Progenitor cell of endocrine pancreas (in vitro differentiated cells): Measurements from ENCODE around the gene HCST. TPM values are rescaled to one million over a fixed set of nuclear protein-coding genes. Genes with fewer than 3 reads are reported as not detected.

Experiments used
- DNase-seq: peaks from one replicate; pipeline ENCODE4 v3.0.0; 2021; ENCODE audit warnings: low spot score; ENCODE audit not compliant: unreplicated experiment
- H3K27ac Mint-ChIP-seq: 2 replicates; pipeline ENCODE4 v1.8.0; 2021; ENCODE audit warnings: mild to moderate bottlenecking, moderate library complexity, mixed read lengths
- H3K27me3 Mint-ChIP-seq: 2 replicates; pipeline ENCODE4 v1.8.0; 2021; ENCODE audit warnings: mixed read lengths
- H3K36me3 Mint-ChIP-seq: 2 replicates; pipeline ENCODE4 v1.8.0; 2022; ENCODE audit warnings: mixed read lengths; ENCODE audit not compliant: insufficient read depth
- H3K4me1 Mint-ChIP-seq: 2 replicates; pipeline ENCODE4 v1.8.0; 2021; ENCODE audit warnings: low read depth, mixed read lengths
- H3K4me3 Mint-ChIP-seq: 2 replicates; pipeline ENCODE4 v1.8.0; 2021; ENCODE audit warnings: low read depth, mild to moderate bottlenecking, moderate library complexity, mixed read lengths
- H3K9me3 Mint-ChIP-seq: 2 replicates; pipeline ENCODE4 v1.8.0; 2021; ENCODE audit warnings: low read depth, mixed read lengths
- CTCF ChIP-seq: fragments of 200-600 bp; sonication (generic); IDR thresholded peaks from one replicate; pipeline ENCODE4 v1.5.0; 2021; ENCODE audit warnings: antibody characterized with exemption, mild to moderate bottlenecking; ENCODE audit not compliant: unreplicated experiment
- total RNA-seq: library from RNA; stranded (reverse); gene quantifications from 2 replicates; pipeline ENCODE4 v1.2.1, GENCODE V29; 2021

Gene HCST
- total RNA-seq, 1 donor from 2014 or later = not detected

GRCh38 chr19:35895911-35896642 is 6.3 kb upstream of the HCST start:
- Mint-ChIP-seq H3K9me3 (no peaks in the 10 kb centered on the region), H3K36me3 (no peaks in the 10 kb centered on the region), H3K27me3 (no peaks in the 10 kb centered on the region), H3K4me3 (no peak overlapping the region), H3K4me1 (peaks cover 5% of the 10 kb centered on the region), H3K27ac (no peak overlapping the region)
- TF ChIP-seq CTCF = no peak
- no peak for DNase-seq

GRCh38 chr19:35896643-35897040 is 5.7 kb upstream of the HCST start:
- Mint-ChIP-seq H3K4me1 (peaks cover 6% of the 10 kb centered on the region), H3K27ac (no peak overlapping the region), H3K36me3 (no peaks in the 10 kb centered on the region), H3K27me3 (peaks cover under 1% of the 10 kb centered on the region), H3K4me3 (no peak overlapping the region), H3K9me3 (no peaks in the 10 kb centered on the region)
- no peak for TF ChIP-seq CTCF
- no peak for DNase-seq

GRCh38 chr19:35897706-35898451 is 4.5 kb upstream of the HCST start:
- Mint-ChIP-seq H3K27me3 (peaks cover 13% of the 10 kb centered on the region), H3K4me3 (peak overlapping the region; percentile 53), H3K36me3 (no peaks in the 10 kb centered on the region), H3K9me3 (no peaks in the 10 kb centered on the region), H3K27ac (no peak overlapping the region), H3K4me1 (peaks cover 10% of the 10 kb centered on the region)
- no peak for DNase-seq
- TF ChIP-seq CTCF = no peak

GRCh38 chr19:35898499-35898809 is 3.9 kb upstream of the HCST start:
- no peak for DNase-seq
- H3K9me3 Mint-ChIP-seq = no peaks in the 10 kb centered on the region
- TF ChIP-seq CTCF = no peak
- no peaks in the 10 kb centered on the region for H3K36me3 Mint-ChIP-seq
- H3K4me3 Mint-ChIP-seq = peak overlapping the region; percentile 88
- peaks cover 13% of the 10 kb centered on the region for H3K4me1 Mint-ChIP-seq
- no peak overlapping the region for H3K27ac Mint-ChIP-seq
- peaks cover 19% of the 10 kb centered on the region for H3K27me3 Mint-ChIP-seq

- peak; percentile 29 for DNase-seq
- H3K9me3 Mint-ChIP-seq = no peaks in the 10 kb centered on the region
- H3K27me3 Mint-ChIP-seq = peaks cover 22% of the 10 kb centered on the region
- no peaks in the 10 kb centered on the region for H3K36me3 Mint-ChIP-seq
- H3K27ac Mint-ChIP-seq = peak overlapping the region; percentile 84
- H3K4me3 Mint-ChIP-seq = peak overlapping the region; percentile 88
- TF ChIP-seq CTCF = no peak
- peaks cover 15% of the 10 kb centered on the region for H3K4me1 Mint-ChIP-seq
These were observed 2.6 kb upstream of the HCST start for GRCh38 chr19:35899547-35900214.
